Stimulated activated CD4-positive, alpha-beta T cell treated with anti-CD3 and anti-CD28 coated beads, Interleukin-12 subunit alpha, Interleukin-12 subunit beta, amount 100 ng/mL, for 48 hours (primary cell): ENCODE measurements around the gene SKA2.
"Not testable (repeated sequence)": the region's sequence is repeated elsewhere in the genome, so short reads cannot be mapped to it uniquely, and the experiment has no call there.

Source experiments
- DNase-seq, 3 donors: peaks; one replicate each; pipeline ENCODE4 v3.0.0-alpha.2; 2020; ENCODE audit warnings: low read depth in 2 of 3, low spot score in 1 of 3

Gene SKA2

DNA sequence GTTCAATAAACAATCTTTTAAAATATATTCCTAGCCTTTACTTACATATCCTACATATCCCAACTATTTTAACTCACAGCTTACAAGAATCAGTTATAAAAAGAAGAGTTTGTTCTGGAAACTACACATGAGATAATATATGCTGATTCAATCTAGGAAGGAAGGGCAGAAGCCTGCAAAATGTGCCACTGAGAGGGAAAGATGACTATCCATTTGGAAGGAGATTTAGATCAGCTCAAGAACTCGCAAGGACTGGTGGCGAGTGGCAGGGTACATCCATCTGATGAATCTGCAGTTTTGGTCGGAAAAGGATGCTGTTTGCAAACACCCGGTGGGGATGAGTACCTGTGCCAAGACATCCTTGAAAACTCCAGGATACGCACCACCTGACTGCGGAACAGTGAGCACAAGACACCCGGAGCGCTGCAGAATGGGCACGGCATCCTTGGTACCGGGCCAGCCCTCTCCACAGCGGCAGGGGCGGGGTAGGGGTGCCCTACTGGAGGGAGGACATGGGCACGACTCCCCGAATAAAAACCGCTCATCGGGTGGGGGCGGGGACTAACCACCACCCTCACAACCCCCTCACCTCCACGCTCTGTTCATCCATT is 49.0 kb downstream of the SKA2 start:
- peak; percentile 42 to 69 (median 44) for DNase-seq

DNA sequence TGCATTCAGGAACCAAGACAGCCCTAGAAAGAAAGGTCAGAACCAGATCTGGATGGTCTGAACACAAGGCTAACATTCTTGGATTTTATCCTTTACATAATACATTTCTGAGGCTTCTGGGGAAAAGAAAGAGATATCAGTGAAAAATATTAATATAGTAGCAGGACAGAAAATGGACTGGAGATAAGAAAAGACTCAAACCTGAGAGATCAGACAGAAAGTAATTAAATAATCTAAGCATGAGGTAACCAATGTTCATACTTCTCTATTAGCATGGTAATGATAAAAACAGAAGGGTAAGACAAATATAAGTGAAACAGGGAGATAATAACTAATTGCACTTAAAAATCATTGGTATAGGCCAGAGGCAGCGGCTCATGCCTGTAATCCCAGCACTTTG is 53.8 kb downstream of the SKA2 start:
- no peak for DNase-seq

DNA sequence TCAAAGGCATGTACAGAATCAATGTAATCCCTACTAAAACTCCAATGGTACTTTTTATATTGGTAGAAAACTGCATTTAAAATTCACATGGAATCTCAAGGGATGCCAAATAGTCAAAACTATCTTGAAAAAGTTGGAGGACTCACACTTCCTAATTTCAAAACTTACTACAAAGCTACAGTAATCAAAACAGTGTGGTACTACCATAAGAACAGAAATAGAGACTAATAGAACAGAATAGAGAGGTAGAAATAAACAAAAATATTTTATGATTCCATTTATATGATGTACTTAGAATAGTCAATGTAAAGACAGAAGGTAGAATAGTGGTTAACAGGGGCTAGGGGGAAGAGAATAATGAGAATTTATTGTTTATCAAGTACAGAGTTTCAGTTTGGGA is 57.1 kb downstream of the SKA2 start:
- DNase-seq: no peak

DNA sequence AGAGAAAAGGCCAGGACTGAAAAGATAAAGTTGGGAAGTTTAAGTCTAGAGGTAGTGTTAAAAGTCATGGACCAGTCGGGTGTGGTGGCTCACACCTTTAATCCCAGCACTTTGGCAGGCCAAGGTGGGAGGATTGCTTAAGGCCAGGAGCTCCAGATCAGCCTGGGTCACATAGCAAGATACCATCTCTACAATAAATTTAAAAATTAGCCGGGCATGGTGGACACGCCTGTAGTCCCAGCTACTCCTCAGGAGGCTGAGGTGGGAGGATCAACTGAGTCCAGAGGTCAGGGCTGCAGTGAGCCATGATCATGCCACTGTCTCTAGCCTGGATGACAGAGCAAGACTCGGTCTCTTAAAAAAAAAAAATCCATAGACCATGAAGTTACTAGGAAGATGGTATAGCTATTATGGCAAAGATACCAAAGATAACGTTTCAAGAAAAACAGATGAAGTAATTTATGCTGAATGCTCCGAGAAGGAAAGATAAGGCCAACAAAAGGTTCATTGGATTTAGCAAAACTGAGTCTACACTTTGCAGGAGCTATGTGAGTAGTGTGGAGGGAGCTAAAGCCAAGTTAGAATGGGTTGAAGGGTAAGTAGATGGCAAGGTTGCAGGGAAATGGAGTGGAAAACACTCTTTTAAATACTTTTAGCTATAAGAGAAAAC is 60.0 kb downstream of the SKA2 start:
- DNase-seq: no peak

DNA sequence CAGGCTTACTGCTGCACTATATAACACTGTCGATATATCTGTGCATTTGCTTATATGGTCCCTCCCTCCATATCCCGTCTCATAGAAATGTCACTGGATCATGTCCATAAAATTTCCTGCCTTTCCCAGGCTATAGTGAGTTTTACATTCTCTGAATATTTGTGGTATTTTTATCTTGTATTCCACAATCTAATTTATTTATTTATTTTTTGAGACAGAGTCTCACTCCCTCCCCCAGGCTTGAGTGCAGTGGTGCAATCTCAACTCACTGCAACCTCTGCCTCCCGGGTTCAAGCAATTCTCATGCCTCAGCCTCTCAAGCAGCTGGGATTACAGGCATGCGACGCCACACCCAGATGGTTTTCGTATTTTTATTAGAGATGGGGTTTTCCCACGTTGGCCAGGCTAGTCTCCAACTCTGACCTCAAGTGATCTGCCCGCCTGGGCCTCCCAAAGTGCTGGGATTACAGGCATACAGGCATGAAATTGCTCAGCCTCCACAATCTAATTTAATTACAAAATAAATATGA is 61.2 kb downstream of the SKA2 start:
- no peak for DNase-seq

DNA sequence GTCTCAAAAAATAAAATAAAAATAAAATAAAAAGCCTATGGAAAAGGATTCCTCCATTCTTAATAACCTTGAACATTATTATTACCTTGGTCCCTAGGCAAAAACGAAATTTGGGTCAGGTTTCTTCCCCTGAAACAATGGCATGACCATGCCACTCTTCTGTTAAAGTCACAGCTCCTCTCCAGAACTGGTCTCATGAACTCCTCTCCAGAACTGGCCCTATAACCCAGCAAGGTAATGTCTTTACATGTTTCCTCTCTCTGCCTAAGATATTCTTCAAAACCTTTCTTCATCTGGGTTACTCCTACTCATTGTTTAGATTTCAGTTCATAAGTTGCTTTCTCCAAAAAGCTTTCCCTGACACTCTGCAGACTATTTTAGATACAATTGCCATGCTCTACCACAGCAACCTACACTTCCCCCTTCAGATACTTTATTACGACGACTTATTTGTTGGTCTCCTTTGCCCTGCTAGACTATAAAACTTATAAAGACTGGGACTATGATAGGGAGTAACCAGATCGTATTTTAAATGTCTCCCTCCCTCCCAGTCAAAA is 61.8 kb downstream of the SKA2 start:
- no peak for DNase-seq

DNA sequence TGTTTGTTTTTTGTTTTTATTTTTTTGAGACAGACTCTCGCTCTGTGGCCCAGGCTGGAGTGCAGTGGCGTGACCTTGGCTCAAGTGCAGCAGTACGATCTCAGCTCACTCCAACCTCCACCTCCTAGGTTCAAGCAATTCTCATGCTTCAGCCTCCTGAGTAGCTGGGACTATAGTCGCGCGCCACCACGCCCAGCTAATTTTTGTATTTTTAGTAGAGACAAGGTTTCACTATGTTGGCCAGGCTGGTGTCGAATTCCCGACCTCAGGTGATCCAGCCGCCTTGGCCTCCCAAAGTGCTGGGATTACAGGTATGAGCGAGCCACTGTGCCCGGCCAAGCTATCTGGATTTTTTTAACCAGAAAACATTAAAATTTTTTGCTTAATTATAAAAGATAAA is 64.4 kb downstream of the SKA2 start:
- not testable (repeated sequence) for DNase-seq

DNA sequence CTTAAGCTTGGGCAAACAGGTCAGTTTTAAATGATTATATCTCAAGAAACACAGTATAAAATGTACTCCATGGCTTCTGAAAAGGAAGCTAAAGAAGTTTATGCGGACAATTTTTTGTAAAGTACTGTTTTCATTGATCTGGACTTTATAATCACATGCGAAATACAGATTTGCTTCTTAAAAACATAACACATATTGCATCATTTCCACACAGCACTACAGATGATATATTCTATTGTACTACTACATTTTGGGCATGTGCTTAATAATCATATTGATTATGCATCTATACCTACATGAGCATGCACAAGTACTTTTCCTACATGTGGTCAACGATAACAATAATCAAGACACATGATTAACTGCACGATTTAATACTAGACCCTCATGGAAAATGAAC is 70.8 kb downstream of the SKA2 start:
- DNase-seq: no peak

DNA sequence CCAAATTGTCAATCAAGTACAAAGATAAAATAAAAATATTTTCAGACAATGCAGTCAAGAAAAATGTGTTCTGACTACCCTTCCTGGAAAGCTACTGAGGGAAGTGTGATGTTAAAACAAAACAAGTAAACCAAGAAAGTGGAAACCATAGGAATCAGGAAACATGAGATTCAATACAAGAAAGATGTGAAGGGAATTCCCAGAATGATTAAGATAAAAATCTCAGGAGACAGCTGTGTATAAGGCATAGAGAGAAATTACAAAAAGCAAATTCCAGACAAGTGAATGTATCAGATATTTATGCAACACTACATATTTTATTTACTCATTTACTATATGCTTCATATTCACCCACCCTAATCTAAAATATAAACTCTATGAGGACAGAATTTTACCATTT is 80.5 kb downstream of the SKA2 start:
- no peak for DNase-seq

DNA sequence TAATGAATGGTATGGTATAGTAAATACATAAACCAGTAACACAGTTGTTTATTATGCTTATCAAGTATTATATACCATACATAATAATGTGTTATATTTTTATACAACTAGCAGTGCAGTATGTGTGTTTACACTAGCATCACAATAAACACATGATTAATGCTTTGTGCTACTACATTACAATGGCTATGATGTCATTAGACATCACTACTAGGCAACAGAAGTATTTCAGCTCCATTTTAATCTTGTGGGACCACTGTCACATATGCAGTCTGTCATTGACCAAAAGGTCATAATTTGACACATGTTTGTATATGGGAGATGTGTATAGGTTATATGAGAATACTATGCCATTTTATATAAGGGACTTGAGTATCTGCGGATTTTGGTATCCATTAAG is 81.0 kb downstream of the SKA2 start:
- no peak for DNase-seq

DNA sequence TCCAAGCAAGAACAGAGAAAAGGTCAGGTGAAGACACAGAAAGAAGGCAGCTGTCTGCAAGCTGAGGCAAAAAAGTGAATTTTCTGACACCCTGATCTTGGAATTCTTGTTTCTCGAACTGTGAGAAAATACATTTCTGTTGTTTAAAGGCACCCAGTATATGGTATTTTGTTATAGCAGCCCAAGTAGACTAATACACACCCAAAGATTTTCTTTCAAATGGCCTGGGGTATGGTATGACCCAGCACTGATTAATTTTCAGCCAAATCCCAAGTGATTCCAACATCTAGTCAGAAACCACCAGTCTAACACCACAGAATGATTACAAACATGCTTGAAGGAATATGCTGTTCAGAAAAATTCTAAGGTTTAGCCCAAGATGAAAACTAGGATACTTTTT is 85.1 kb downstream of the SKA2 start:
- no peak for DNase-seq

DNA sequence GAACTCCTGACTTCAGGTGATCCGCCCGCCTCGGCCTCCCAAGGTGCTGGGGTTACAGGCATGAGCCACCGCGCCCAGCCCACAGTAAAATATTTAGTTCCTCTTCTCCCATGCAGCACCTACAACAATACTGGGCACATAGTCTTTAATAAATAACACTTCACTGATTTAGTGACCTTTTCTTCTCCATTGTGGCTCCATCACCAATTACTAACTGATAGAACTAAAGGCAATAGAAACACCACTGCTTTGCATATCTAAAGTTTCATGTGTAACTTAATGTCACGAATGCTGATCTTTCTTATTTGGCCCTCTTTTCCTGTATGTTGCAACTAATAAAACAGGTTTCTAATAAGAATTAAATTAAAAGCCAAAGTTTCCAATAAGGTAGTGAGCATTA is 87.2 kb downstream of the SKA2 start:
- DNase-seq: no peak

DNA sequence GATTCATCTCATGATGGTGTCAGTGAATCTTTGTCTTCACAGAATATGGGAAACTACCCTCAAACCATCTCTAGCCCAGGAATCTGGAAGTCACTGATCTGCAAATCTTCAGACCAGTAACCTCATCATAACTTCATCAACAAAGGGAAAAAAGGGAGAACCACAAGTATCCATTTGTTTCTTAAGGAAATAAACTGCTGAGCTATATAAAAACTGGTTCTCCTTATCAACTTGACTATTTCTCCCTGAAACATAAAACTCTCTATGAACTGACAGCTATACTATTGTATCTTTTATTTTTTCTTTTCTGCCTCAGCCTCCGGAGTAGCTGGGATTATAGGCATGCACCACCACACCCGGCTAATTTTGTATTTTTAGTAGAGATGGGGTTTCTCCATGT is 87.6 kb downstream of the SKA2 start:
- DNase-seq: no peak

DNA sequence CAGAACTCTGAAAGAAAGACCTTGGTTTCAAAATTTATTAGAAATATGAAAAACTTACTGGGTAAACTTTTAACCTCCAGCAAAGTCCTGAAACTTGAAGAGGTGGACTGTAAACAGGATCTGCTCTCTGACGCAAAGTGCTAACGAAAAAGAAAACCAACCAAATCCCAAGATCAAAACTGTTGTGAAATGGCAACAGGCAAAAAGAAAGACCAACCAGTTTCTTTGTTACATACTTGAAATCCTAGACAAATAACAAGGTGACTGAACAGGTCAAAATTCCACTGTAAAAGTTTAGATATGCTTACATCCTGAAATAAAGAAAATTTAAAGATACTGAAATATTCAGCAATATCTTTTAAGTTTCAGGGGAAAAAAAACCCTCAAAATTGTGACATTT is 92.5 kb downstream of the SKA2 start:
- no peak for DNase-seq
